ENCODE measurements around the gene TNFAIP1.

The TNFAIP1 gene

GRCh38 chr17:28343491-28343932 lies 8.0 kb downstream of the TNFAIP1 start:
- H4K20me1 ChIP-seq (ENCODE audit: insufficient read depth, low read length): no peaks in the 10 kb centered on the region
- TF ChIP-seq EZH2phosphoT487 (IDR thresholded peaks at IDR 0.05; ENCODE audit: low read depth) (no peak), CTCF (IDR thresholded peaks at IDR 0.05; ENCODE audit: low read depth, low read length) (no peak)
- H3K27me3 ChIP-seq (ENCODE audit: low read depth, low read length): no peaks in the 10 kb centered on the region
- no peaks in the 10 kb centered on the region for H3K79me2 ChIP-seq (ENCODE audit: low read length)
- no peak overlapping the region for H3K9ac ChIP-seq (ENCODE audit: low read length)
- no peak overlapping the region for H2AFZ ChIP-seq (ENCODE audit: low read depth, low read length)
- H3K4me3 ChIP-seq (ENCODE audit: low read length): no peak overlapping the region
- H3K9me3 ChIP-seq (ENCODE audit: insufficient read depth, low read length): no peaks in the 10 kb centered on the region
- H3K36me3 ChIP-seq (replicated peaks; ENCODE audit: low read depth, low read length): peaks cover 49% of the 10 kb centered on the region
- H3K4me2 ChIP-seq (ENCODE audit: low read length): no peak overlapping the region
- H3K27ac ChIP-seq (ENCODE audit: low read length): no peak overlapping the region
- no peaks in the 10 kb centered on the region for H3K4me1 ChIP-seq (ENCODE audit: low read length)

GRCh38 chr17:28344011-28344410 lies 8.4 kb downstream of the TNFAIP1 start:
- Histone ChIP-seq H3K9me3 (ENCODE audit: insufficient read depth, low read length) (no peaks in the 10 kb centered on the region), H4K20me1 (ENCODE audit: insufficient read depth, low read length) (no peaks in the 10 kb centered on the region), H3K4me2 (ENCODE audit: low read length) (no peak overlapping the region), H3K27me3 (ENCODE audit: low read depth, low read length) (no peaks in the 10 kb centered on the region), H2AFZ (ENCODE audit: low read depth, low read length) (no peak overlapping the region), H3K36me3 (replicated peaks; ENCODE audit: low read depth, low read length) (peaks cover 52% of the 10 kb centered on the region), H3K4me3 (ENCODE audit: low read length) (no peak overlapping the region), H3K9ac (ENCODE audit: low read length) (no peak overlapping the region), H3K27ac (ENCODE audit: low read length) (no peak overlapping the region), H3K79me2 (ENCODE audit: low read length) (no peaks in the 10 kb centered on the region), H3K4me1 (ENCODE audit: low read length) (no peaks in the 10 kb centered on the region)
- TF ChIP-seq CTCF (IDR thresholded peaks at IDR 0.05; ENCODE audit: low read depth, low read length): no peak
- TF ChIP-seq EZH2phosphoT487 (IDR thresholded peaks at IDR 0.05; ENCODE audit: low read depth): no peak

- no peak overlapping the region for H3K9ac ChIP-seq (ENCODE audit: low read length)
- no peak overlapping the region for H2AFZ ChIP-seq (ENCODE audit: low read depth, low read length)
- H3K4me1 ChIP-seq (ENCODE audit: low read length): no peaks in the 10 kb centered on the region
- no peak overlapping the region for H3K4me3 ChIP-seq (ENCODE audit: low read length)
- H4K20me1 ChIP-seq (ENCODE audit: insufficient read depth, low read length): no peaks in the 10 kb centered on the region
- H3K4me2 ChIP-seq (ENCODE audit: low read length): no peak overlapping the region
- H3K27ac ChIP-seq (ENCODE audit: low read length): no peak overlapping the region
- H3K9me3 ChIP-seq (ENCODE audit: insufficient read depth, low read length): no peaks in the 10 kb centered on the region
- no peaks in the 10 kb centered on the region for H3K79me2 ChIP-seq (ENCODE audit: low read length)
- no peaks in the 10 kb centered on the region for H3K27me3 ChIP-seq (ENCODE audit: low read depth, low read length)
- no peak for TF ChIP-seq EZH2phosphoT487 (IDR thresholded peaks at IDR 0.05; ENCODE audit: low read depth)
- no peak for TF ChIP-seq CTCF (IDR thresholded peaks at IDR 0.05; ENCODE audit: low read depth, low read length)
- peaks cover 53% of the 10 kb centered on the region for H3K36me3 ChIP-seq (replicated peaks; ENCODE audit: low read depth, low read length)
Observed at GRCh38 chr17:28344435-28344901, 8.9 kb downstream of the TNFAIP1 start.

GRCh38 chr17:28345419-28346198 lies 10.0 kb downstream of the TNFAIP1 start:
- Histone ChIP-seq H3K27me3 (ENCODE audit: low read depth, low read length) (no peaks in the 10 kb centered on the region), H3K4me1 (ENCODE audit: low read length) (no peaks in the 10 kb centered on the region), H3K27ac (ENCODE audit: low read length) (no peak overlapping the region), H4K20me1 (ENCODE audit: insufficient read depth, low read length) (no peaks in the 10 kb centered on the region), H3K79me2 (ENCODE audit: low read length) (no peaks in the 10 kb centered on the region), H3K9ac (ENCODE audit: low read length) (no peak overlapping the region), H3K4me3 (ENCODE audit: low read length) (no peak overlapping the region), H2AFZ (ENCODE audit: low read depth, low read length) (no peak overlapping the region), H3K4me2 (ENCODE audit: low read length) (no peak overlapping the region), H3K9me3 (ENCODE audit: insufficient read depth, low read length) (no peaks in the 10 kb centered on the region), H3K36me3 (replicated peaks; ENCODE audit: low read depth, low read length) (peaks cover 61% of the 10 kb centered on the region)
- TF ChIP-seq CTCF (IDR thresholded peaks at IDR 0.05; ENCODE audit: low read depth, low read length) (no peak), EZH2phosphoT487 (IDR thresholded peaks at IDR 0.05; ENCODE audit: low read depth) (no peak)

Data from OCI-LY3 (cell line).